ENCODE results near the gene FUT8.
"Not testable (repeated sequence)": the region's sequence is repeated elsewhere in the genome, so short reads cannot be mapped to it uniquely, and the experiment has no call there.

The FUT8 gene

GRCh38 chr14:65456247-65456646, 43.7 kb downstream of the FUT8 start:
- Histone ChIP-seq H3K4me1 (ENCODE audit: insufficient read depth, poor library complexity, severe bottlenecking) (no peaks in the 10 kb centered on the region), H3K27ac (ENCODE audit: poor library complexity, severe bottlenecking) (no peak overlapping the region), H3K4me3 (ENCODE audit: severe bottlenecking) (no peak overlapping the region), H3K27me3 (ENCODE audit: insufficient read depth, poor library complexity, severe bottlenecking) (no peaks in the 10 kb centered on the region), H3K9me3 (ENCODE audit: severe bottlenecking) (no peaks in the 10 kb centered on the region), H3K36me3 (ENCODE audit: low read depth) (peaks cover 5% of the 10 kb centered on the region; the same call in 1 of the 2 replicates)
- TF ChIP-seq CTCF (IDR thresholded peaks at IDR 0.05; ENCODE audit: poor library complexity, severe bottlenecking): no peak
- no peak for DNase-seq (ENCODE audit: low spot score)
- no peak for ATAC-seq (ENCODE audit: low read depth)

DNA sequence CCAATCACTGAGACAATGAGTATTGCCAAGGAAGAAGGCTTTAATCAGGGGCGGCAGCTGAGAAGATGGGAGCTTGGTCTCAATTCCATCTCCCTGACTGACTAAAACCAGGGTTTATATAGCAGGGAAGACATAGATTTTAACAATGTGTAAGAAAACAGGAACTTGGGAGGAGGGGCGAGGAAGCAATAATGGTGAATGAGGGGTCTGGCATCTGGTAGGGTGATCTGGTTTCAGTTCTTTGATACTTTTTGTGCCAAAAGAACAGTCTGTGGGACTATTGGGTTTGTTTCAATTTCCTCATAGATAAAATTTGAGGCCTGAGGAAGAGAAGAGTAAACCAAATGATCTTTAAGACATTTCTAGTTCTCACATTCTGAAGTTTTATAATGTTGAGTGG, 49.2 kb downstream of the FUT8 start:
- ATAC-seq (ENCODE audit: low read depth): no peak
- no peak for DNase-seq (ENCODE audit: low spot score)

DNA sequence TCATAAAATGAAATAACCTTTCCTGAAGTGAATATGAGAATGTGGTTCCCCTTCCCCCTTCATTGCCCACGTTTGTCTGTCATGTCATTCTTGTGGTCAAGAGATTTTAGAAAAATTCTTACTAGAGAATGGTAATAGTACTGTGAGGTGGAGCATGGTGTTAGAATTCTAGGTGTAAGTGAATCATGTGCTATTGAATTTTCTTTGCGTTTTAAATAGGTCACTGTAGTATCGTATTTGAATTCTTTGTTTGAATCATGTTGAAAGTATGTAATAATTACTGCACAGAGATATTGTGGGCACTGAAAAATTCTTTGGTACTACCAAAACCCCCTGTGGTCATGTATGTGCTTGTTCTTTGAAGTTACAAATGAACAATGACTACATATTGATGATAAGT, 49.9 kb downstream of the FUT8 start:
- peak overlapping the region; percentile 63 for H3K27ac ChIP-seq (ENCODE audit: poor library complexity, severe bottlenecking)
- H3K27me3 ChIP-seq (ENCODE audit: insufficient read depth, poor library complexity, severe bottlenecking): no peaks in the 10 kb centered on the region
- H3K4me3 ChIP-seq (ENCODE audit: severe bottlenecking): no peak overlapping the region
- ATAC-seq (ENCODE audit: low read depth): peak; percentile 96
- peaks cover 5% of the 10 kb centered on the region; the same call in 1 of the 2 replicates for H3K36me3 ChIP-seq (ENCODE audit: low read depth)
- no peaks in the 10 kb centered on the region for H3K9me3 ChIP-seq (ENCODE audit: severe bottlenecking)
- peaks cover 15% of the 10 kb centered on the region for H3K4me1 ChIP-seq (ENCODE audit: insufficient read depth, poor library complexity, severe bottlenecking)
- DNase-seq (ENCODE audit: low spot score): no peak
- no peak for TF ChIP-seq CTCF (IDR thresholded peaks at IDR 0.05; ENCODE audit: poor library complexity, severe bottlenecking)

More for the DNA sequence above, 49.2 kb downstream of the FUT8 start:
- Histone ChIP-seq H3K4me3 (ENCODE audit: severe bottlenecking) (no peak overlapping the region), H3K27me3 (ENCODE audit: insufficient read depth, poor library complexity, severe bottlenecking) (no peaks in the 10 kb centered on the region), H3K9me3 (ENCODE audit: severe bottlenecking) (no peaks in the 10 kb centered on the region), H3K27ac (ENCODE audit: poor library complexity, severe bottlenecking) (peak overlapping the region; percentile 63), H3K4me1 (ENCODE audit: insufficient read depth, poor library complexity, severe bottlenecking) (peaks cover 15% of the 10 kb centered on the region), H3K36me3 (ENCODE audit: low read depth) (peaks cover 5% of the 10 kb centered on the region; the same call in 1 of the 2 replicates)
- no peak for TF ChIP-seq CTCF (IDR thresholded peaks at IDR 0.05; ENCODE audit: poor library complexity, severe bottlenecking)

DNA sequence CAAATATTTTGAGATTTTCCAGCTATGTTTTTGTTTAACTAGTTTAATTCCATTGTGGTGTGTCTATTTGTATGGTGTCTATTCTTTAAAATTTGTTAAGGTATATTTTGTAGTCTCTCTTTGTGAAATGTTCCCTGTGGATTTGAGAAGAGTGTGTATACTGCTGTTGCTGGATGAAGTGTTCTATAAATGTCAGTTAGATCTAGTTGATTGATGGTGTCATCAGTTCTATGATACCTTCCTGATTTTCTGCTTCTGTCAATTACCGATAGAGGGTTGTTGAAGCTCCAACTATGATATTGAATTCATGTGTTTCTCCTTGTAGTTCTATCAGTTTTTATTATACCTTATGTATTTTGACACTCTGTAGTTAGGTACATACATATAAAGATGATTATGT, 53.1 kb downstream of the FUT8 start:
- Histone ChIP-seq H3K36me3 (ENCODE audit: low read depth) (no peaks in the 10 kb centered on the region), H3K27me3 (ENCODE audit: insufficient read depth, poor library complexity, severe bottlenecking) (no peaks in the 10 kb centered on the region), H3K27ac (ENCODE audit: poor library complexity, severe bottlenecking) (no peak overlapping the region), H3K9me3 (ENCODE audit: severe bottlenecking) (no peaks in the 10 kb centered on the region), H3K4me1 (ENCODE audit: insufficient read depth, poor library complexity, severe bottlenecking) (peaks cover 15% of the 10 kb centered on the region), H3K4me3 (ENCODE audit: severe bottlenecking) (no peak overlapping the region)
- ATAC-seq (ENCODE audit: low read depth) (no peak), DNase-seq (ENCODE audit: low spot score) (no peak)
- no peak for TF ChIP-seq CTCF (IDR thresholded peaks at IDR 0.05; ENCODE audit: poor library complexity, severe bottlenecking)

- not testable (repeated sequence) for H3K27me3 ChIP-seq (ENCODE audit: insufficient read depth, poor library complexity, severe bottlenecking); H3K4me3 ChIP-seq (ENCODE audit: severe bottlenecking); ATAC-seq (ENCODE audit: low read depth); DNase-seq (ENCODE audit: low spot score); H3K36me3 ChIP-seq (ENCODE audit: low read depth); H3K9me3 ChIP-seq (ENCODE audit: severe bottlenecking); H3K27ac ChIP-seq (ENCODE audit: poor library complexity, severe bottlenecking); H3K4me1 ChIP-seq (ENCODE audit: insufficient read depth, poor library complexity, severe bottlenecking)
Observed at GRCh38 chr14:65467926-65468325, 55.4 kb downstream of the FUT8 start.

Measured in RWPE2 (cell line).